Posterior vena cava (tissue), 2 donors: ENCODE data around the gene MYBBP1A. TPM values are rescaled to one million over a fixed set of nuclear protein-coding genes. Genes with fewer than 3 reads are reported as not detected.
"Not testable (repeated sequence)": the region's sequence is repeated elsewhere in the genome, so short reads cannot be mapped to it uniquely, and the experiment has no call there.

ENCODE experiments used
- DNase-seq: peaks from one replicate; pipeline ENCODE4 v3.0.0-alpha.2; 2020; ENCODE audit warnings: low spot score
- intact Hi-C, 2 donors: fragments of 100-400 bp; cut with DNase I; formaldehyde crosslinking; loops; one replicate each; pipeline versions ENCODE4 v1.14.1 to v1.14.2; 2022 to 2023
- total RNA-seq, 2 donors: library from RNA; stranded (reverse); fragmentation: NEBNext Ultra II Directional; extraction: Animal tissue kit (Norgen Biotek cat#: 25700); gene quantifications; one replicate each; pipeline ENCODE4 v1.2.1, GENCODE V29; 2021
- donor health status: DM: yes; HTN: yes; CAD: no.
- donor health status: DM: yes; HTN: yes; CAD: no.

The MYBBP1A gene
- total RNA-seq, 2 donors from 2014 or later = 37.9 to 41.0 TPM

DNA sequence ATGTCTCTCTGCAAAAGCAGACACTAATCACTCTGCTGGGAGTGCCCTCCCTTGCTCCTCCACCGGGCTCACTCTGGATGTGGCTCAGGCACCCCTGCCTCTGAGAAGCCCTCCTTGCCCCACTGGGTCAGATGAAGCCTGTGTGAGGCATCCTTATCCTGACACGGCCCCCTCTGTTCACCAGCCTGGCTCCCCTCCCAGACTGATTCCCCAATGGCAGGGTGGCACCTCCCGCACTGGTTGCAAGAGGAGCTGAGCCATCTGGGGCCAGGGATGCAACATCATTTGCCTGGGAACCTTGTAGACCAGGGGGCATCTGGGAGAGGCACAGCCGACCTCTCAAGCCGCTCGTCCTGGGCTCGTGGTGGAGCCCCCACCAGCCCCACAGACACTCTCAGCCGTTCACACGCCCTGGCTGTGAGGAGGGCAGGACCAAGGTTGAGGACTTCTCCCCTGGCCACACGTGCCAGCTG is 35.8 kb upstream of the MYBBP1A start:
- peak; percentile 69 for DNase-seq
- intact Hi-C loops = no loop called here

DNA sequence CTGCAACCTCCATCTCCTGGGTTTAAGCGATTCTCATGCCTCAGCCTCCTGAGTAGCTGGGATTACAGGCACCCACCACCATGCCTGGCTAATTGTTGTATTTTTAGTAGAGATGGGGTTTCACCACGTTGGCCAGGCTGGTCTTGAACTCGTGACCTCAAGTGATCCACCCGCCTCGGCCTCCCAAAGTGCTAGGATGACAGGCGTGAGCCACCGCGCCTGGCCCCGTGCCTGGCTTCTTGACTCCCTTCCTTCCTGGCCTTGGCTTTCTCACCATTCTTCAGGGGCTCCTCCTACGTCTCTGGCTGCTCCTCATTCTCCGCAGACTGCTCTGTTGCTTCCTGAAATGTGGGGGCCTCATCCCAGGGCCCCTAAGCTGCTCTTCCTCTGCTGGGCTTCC is 34.9 kb upstream of the MYBBP1A start:
- intact Hi-C loops, DNase-seq: not testable (repeated sequence)

DNA sequence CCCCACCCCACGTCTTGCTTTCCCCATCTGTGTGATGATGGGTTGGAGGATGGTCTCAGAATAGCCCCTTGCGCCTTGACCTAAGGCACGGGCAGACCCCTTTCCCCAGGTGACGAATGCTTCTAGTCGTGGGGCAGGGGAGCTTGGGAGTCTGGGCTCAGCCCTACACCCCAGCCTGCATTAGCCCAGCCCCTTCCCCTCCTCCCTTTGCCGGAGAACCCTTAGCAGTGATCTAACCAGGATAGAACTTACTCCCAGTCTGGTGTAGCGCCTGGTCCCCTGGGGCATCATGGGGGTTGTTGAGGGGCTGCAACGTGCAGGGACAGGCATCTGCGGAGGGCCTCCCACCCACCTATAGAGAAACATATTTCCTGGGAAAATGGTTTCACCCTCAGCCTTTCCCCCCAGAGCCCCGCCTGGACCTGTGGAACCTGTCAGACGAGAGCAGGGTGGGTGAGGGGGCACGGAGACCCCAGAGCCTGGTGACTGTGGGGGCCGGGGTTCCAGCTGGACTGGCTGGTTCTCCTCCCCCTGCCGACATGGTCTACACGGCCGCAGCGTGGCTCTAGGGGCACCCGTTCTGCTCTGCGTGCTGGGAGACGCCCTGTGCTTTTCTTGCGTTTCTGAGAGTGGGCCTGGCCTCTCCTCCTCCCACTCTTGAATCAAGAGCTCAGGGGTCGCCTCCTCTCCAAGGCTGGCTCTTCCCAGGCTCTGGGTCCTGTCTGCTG is 33.9 kb upstream of the MYBBP1A start:
- intact Hi-C loops = no loop called here
- DNase-seq = no peak

DNA sequence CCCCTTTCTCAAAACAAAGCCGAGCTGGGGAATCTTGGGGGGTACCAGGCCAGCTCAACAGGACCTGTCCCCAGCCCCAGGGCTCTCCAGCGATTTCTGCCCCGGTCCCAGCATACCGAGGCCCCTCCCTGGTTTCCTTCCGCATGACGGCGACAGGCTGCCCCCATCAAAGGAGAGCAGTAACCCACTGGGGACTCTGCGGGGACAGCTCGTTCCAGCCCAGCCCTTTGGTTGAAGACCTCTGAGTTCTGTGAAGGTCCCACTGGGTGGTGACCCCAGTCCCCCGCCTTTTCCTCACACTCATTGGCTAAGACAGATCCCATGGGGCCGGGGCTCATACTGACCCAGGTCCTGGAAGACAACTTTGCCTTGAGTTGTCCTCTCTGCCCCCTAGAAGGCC is 33.2 kb upstream of the MYBBP1A start:
- intact Hi-C loops = no loop called here
- DNase-seq = no peak

DNA sequence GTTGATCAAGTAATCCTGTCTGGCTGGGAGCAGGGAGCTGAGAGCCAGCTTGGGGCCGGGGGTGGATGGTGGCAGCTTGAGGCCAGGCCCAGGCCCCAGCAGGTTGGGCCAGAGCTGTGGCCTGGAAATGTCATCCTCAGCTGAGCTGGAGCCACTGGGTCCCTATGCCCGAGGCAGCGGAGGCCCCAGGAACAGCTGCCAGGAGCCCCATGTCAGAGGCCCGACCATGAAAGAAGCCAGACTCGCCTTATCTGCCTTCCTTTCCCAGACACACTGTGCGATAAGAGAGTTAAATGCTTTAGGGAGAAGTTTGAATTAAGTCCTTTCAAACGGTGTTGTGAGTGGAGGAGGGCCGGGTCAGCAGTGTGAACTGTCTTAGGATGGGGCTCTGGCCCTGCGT is 32.6 kb upstream of the MYBBP1A start:
- intact Hi-C loops = no loop called here
- no peak for DNase-seq

DNA sequence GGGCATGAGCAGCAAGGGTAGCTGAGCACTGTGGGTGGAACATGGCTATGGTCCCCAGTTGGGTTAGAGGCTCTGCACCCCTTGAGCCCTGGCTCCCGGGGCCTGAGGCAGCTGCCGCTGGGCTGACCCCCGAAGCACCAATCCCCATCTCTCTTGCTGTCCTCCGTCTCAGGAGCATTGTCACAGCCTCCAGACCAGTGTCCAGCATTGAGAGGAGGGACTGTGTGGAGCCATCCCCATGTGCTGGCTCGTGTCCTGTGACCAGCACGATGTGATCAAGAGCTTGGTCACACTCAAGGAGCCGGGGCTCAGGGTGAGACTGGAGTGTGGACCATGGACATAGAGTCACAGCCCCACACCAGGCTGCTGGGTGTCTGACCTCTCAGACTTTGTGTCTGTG is 32.0 kb upstream of the MYBBP1A start:
- intact Hi-C loops = no loop called here
- no peak for DNase-seq

DNA sequence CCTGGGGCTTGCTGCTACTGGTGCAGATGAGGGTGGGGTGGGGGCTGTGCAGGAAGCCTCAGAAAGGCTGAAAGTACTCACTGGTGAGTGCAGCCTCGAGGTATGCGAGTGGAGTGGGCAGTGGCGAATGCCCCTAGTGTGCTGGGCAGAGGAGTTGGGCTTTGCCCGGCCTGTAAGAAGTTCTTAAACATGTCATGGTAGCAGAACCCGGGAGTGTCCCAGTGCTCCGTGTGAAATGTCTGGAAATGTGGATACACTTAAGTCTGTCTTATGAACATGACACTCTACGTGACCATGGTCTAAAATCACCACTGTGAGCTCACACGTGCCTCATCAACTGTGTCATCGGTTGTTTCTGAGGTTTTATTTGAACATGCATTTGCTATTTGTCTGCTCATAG is 30.9 kb upstream of the MYBBP1A start:
- intact Hi-C loops = no loop called here

DNA sequence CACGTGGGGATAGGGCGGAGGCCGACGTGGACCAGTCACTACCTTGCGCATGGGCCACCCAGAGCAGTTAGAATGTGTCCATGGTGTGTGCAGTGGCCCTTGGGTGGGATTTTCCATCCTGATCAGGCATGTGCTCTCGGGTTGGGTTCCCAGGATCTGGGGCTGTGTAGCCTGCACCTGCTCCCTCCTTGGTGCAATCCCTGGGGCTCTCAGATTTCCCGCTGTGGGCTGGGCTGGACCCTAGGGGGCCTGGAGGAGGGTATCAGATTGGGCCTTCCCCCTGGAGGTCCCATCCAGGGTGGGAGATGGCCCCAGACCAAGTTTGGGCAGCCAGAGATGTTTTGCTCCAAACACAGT is 30.4 kb upstream of the MYBBP1A start:
- intact Hi-C loops = no loop called here
- DNase-seq = no peak

More for the DNA sequence above, 30.9 kb upstream of the MYBBP1A start:
- no peak for DNase-seq

DNA sequence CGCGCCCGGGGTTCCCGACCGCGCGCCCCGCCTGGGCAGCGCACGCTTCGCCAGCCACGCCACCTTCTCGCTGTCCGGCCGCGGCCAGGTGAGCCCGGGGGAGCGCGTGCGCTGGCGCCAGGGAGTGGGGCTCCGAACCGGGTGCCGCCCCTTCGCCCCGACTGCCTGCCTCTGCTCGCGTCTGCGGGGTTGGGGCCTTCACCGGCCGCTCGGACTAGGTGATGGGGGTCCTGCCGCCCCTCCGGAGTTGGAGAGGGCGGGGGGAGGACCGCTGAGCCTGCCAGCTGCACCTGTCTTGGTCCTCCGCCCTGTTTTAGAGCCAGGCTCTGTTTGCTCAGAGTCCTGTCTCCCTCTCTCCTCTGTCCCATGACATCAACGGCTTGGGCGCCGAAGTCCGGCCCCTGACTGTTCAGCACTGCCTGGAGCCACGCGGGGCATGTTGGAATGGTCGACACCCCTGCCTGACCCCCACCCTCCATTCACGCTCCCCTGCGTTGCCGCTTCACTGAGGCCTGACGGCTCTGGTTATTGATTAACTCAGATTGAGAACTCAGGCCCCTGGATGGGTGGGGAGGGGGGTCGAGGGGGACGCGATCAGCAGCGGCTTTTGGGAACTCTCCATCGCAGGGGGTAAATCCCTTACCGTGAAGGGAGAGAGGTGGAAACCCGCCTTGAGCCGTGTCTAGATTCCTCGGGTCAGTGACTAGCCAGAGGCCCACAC is 29.9 kb upstream of the MYBBP1A start:
- intact Hi-C loops = no loop called here
- peak; percentile 65 for DNase-seq

DNA sequence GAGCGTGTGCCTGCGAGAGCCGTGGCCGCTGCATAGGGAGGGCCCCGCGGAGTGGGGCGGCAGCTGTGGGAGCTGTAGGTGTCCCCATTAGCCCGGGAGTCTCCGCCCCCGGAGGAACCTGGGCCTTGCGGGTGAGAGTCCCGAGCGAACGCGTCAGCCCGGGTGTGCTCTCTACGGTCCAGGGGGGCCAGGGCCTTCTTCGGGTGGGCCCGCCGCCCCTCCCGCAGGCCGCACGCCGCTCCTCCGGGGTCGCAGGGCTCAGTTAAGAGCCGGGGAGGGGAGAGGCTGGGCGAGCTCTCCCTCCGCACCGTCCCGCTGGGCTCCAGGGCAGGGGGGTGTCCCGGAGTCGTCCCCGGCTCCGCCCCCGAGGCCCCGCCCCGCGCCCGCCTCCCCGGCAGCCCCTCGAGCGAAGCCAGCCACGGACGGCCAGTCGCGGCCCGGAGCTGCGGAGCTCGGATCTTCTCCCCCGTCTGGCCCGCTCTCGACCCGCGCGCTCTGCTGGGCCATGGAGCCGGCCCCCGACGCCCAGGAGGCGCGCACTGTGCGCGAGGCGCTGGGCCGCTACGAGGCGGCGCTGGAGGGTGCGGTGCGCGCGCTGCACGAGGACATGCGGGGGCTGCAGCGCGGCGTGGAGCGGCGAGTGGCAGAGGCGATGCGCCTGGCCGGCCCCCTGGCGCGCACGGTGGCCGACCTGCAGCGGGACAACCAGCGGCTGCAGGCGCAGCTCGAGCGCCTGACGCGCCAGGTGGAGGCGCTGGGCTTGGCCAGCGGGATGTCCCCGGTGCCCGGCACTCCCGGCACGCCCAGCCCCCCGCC is 29.1 kb upstream of the MYBBP1A start, which contains the start of gene SMTNL2:
Gene SMTNL2, plus strand, starts transcription at position 429 of the 816 bp plus-strand sequence. Its CDS starts 77 bp downstream, at position 506.
- intact Hi-C loops = no loop called here
- DNase-seq = no peak

DNA sequence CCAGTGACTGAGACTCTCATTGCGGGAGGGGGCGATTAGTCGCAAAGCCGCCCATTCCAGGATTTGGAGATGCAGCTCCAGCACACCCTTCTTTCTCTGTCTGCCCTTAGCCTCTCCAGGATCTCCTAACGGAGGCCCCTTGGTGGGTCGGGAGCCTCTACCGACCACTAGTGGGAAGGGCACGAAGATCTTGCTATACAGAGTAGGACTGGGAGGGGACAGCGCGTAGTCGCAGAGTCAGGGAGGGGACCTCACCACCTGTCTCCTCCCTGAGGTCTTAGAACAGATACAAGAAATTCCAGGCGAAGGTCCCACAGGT is 28.6 kb upstream of the MYBBP1A start:
- DNase-seq = no peak
- intact Hi-C loops = no loop called here

DNA sequence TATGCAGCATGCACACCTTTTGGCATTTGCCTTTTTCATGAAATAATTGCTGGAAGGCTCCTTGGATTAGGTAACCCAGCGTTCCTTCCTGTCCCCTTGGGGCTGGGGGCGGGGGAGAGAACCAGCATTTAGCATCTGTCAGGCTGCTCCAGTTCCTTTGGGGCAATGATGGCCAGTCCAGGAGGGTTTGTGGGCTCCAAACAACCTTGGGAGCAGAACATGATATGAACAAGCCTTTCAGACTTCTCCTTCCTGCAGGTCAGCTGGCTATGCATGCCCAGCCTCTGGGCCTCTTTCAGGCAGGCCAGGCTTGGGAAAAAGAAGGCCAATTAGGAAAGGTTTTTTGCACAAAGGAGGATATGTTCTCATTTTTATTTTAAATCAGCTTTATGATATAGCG is 28.0 kb upstream of the MYBBP1A start:
- intact Hi-C loops = no loop called here
- DNase-seq = no peak

DNA sequence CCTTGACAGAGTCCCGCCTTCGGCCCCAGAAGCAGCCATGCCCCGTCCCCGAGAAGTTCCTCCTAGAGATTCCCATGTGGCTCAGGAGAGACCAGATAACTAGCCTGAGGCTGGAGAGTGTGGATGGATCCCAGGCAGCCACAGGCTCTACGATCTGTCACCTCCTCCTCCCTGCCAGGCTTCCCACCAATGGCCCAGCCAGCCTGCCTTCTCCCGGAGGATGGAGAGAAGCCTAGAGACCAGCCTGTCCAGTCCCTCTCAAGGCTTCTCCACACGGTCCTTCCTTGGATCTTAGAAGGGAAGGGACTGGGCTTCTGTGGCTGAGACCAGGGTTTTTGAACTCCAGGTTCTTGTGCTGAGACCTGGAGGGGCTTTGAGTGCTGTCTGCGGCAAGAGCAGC is 27.5 kb upstream of the MYBBP1A start:
- no peak for DNase-seq
- intact Hi-C loops = no loop called here

DNA sequence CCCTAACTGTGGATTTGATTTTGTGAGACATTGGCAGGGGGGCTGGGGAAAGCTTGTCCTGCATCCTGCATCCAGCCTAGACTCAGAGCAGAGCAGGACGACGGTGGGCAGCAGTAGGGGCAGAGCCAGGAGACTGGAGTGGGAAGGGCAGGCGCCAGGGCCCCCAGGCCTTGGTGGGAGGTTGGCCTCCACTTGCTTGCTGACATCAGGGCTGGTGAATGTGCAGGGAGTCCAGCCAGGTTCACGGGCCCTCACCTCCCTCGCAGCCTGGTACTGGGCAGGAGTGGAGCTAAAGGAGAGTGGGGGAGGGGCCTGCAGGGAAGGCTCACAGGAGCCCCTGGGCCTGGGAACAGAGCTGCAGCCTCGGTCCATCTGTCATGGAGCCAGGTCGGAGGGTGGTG is 26.9 kb upstream of the MYBBP1A start:
- intact Hi-C loops = no loop called here

DNA sequence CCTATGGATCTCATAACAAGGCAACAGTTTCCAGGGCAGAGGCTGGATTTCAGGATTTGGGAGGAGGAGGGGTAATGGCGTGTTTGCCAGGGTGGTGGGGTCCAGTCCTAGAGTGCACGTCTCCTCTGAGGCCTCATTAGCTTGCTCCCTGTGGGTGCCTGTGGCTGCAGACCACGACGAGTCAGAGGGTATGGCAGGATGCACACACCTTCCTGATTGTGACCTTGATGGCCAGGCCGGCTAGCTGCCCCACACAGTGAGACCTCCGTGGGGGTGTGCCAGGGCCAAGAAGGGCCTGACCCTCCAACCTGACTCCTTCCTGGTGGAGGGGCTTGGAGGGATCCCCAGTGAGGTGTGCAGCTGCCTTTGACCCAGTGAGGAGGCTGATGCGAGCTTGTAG is 25.1 kb upstream of the MYBBP1A start:
- intact Hi-C loops = no loop called here

More for the DNA sequence above, 26.9 kb upstream of the MYBBP1A start:
- no peak for DNase-seq

DNA sequence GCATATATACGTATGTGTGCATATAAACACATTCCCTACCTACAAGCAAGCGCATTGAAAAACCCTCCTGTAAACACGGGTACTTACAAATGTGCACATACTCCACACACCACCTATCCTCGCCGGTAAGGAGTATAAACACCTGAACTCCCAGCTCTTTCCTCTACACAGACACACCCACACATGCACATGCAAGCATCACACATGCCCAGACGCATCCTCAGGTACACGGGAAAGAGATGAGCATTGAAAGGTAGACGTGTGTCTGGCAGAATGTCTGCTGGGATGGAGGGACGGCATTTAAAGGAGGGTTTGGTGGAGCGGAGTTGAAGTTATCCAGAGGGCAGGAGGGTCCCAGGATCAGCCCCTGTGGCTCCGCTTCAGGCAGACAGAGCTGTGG is 24.5 kb upstream of the MYBBP1A start:
- no peak for DNase-seq
- intact Hi-C loops = no loop called here

More for the DNA sequence above, 25.1 kb upstream of the MYBBP1A start:
- DNase-seq = peak; percentile 61

DNA sequence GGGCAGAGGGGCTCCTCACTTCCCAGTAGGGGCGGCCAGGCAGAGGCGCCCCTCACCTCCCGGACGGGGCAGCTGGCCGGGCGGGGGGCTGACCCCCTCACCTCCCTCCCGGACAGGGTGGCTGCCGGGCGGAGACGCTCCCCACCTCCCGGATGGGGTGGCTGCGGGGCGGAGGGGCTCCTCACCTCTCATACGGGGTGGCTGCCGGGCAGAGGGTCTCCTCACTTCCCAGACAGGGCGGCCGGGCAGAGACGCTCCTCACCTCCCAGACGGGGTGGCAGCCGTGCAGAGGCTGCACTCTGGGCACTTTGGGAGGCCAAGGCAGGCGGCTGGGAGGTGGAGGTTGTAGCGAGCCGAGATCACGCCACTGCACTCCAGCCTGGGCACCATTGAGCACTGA is 23.2 kb upstream of the MYBBP1A start:
- intact Hi-C loops = not testable (repeated sequence)
- DNase-seq = peak; percentile 67

DNA sequence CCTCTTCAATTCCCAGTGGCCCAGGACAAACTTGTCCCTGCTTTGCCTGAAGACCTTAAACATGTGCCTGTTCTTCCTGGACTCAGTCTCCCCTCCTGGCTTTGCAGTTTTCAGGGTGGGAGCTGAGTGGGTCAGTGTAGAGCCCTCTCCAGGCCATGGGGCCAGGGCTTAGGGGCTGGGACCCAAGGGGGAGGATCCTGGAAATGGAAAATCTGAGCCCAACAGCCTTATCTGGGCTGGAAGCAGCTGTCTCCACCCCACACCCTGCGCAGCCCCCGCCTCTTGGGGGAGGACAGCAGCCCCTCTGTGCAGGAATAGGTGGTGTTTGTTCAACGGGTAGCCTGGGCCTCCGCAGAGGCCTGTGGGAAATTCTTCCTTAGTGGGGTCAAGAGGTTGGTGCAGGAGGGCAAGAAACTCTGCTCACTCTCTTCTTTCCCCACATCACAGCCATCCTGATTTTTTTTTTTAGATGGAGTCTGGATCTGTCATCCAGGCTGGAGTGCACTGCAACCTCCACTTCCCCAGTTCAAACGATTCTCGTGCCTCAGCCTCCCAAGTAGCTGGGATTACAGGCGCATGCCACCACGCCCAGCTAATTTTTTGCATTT is 22.3 kb upstream of the MYBBP1A start:
- intact Hi-C loops = no loop called here
- DNase-seq = peak; percentile 41

DNA sequence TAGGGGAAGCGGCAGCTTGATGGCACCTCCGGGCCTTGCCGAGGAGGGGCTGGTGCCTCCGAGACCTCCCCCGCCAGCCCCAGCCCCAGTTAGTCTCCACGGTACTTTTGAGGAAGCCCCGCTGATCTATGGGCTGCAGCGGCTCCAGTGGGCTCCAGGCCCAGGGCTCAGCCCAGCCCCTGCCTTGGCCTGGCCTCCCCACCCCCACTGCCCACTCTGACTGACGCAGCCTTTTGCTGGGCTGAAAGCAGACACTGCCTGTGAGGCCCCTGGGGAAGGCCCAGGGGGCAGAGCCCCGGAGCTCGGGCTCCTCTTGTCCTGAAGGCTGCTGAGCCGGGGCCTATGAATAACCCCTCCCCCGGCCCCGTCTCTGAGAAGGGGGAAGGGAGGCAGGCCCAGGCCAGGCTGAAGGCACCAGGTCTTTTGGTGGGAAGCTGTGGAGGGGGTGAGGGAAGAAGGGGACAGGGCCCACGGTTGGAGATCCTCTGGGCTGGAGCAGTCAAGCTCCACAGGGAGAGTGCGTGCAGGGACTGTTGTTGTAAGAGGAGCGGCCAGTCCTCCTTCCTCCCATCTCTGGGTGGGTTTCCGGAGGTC is 21.6 kb upstream of the MYBBP1A start:
- intact Hi-C loops = no loop called here
- peak; percentile 66 for DNase-seq
